Left hindlimb (tissue), 1 donor: ENCODE data around the gene KNOP1.
"Not testable (repeated sequence)": the region's sequence is repeated elsewhere in the genome, so short reads cannot be mapped to it uniquely, and the experiment has no call there.

Source experiments
- DNase-seq: peaks from one replicate; pipeline ENCODE4 v3.0.0-alpha.2; 2018

Gene KNOP1

GRCh38 chr16:19679281-19679680, 38.7 kb downstream of the KNOP1 start:
- not testable (repeated sequence) for DNase-seq

GRCh38 chr16:19678804-19679203, 39.2 kb downstream of the KNOP1 start:
- DNase-seq: no peak

GRCh38 chr16:19677402-19677801, 40.6 kb downstream of the KNOP1 start:
- DNase-seq: no peak

GRCh38 chr16:19674485-19674884, 43.5 kb downstream of the KNOP1 start:
- DNase-seq: no peak

- DNase-seq: no peak
Observed at GRCh38 chr16:19672378-19672777, 45.6 kb downstream of the KNOP1 start.

GRCh38 chr16:19666477-19666876, 51.5 kb downstream of the KNOP1 start:
- no peak for DNase-seq

- not testable (repeated sequence) for DNase-seq
Observed at GRCh38 chr16:19665313-19665712, 52.7 kb downstream of the KNOP1 start.

GRCh38 chr16:19664166-19664565, 53.9 kb downstream of the KNOP1 start:
- DNase-seq: no peak

- DNase-seq: no peak
Observed at GRCh38 chr16:19662351-19662750, 55.7 kb downstream of the KNOP1 start.

- no peak for DNase-seq
Observed at GRCh38 chr16:19660432-19660831, 57.6 kb downstream of the KNOP1 start.

- no peak for DNase-seq
Observed at GRCh38 chr16:19659554-19659953, 58.5 kb downstream of the KNOP1 start.

- no peak for DNase-seq
Observed at GRCh38 chr16:19657831-19658230, 60.2 kb downstream of the KNOP1 start.

GRCh38 chr16:19655242-19655777, 62.7 kb downstream of the KNOP1 start:
- no peak for DNase-seq

- DNase-seq: no peak
Observed at GRCh38 chr16:19654147-19654546, 63.9 kb downstream of the KNOP1 start.
